Stomach (tissue), 19 donors: ENCODE measurements around the gene CLIC6. TPM values are rescaled to one million over a fixed set of nuclear protein-coding genes. Genes with fewer than 3 reads are reported as not detected.

ENCODE experiments used
- DNase-seq, 2 donors: peaks; one replicate each; pipeline versions ENCODE4 v3.0.0 to v3.0.0-alpha.2; 2013 to 2019
- H3K27ac ChIP-seq, 5 donors: fragments of 200-600 bp in 4 of 5; sonication (generic) in 4 of 5; one replicate each; pipeline ENCODE4 v1.5.1; 2013 to 2019; ENCODE audit warnings: mild to moderate bottlenecking in 1 of 5, moderate library complexity in 1 of 5
- H3K27me3 ChIP-seq, 3 donors: fragments of 200-600 bp; sonication (generic); one replicate each; pipeline ENCODE4 v1.5.1; 2017 to 2019; ENCODE audit warnings: mixed run types in 1 of 3
- H3K36me3 ChIP-seq, 4 donors: fragments of 200-600 bp; sonication (generic); 1 replicate in 3 of 4; 2 replicates in 1 of 4; pipeline ENCODE4 v1.5.1; 2016 to 2019
- H3K4me1 ChIP-seq, 4 donors: fragments of 200-600 bp; sonication (generic); one replicate each; pipeline ENCODE4 v1.5.1; 2016 to 2019
- H3K4me3 ChIP-seq, 4 donors: fragments of 200-600 bp; sonication (generic) in 3 of 4; one replicate each; pipeline ENCODE4 v1.5.1; 2016 to 2019; ENCODE audit warnings: mild to moderate bottlenecking in 1 of 4
- H3K9me3 ChIP-seq, 4 donors: fragments of 200-600 bp; sonication (generic); one replicate each; pipeline ENCODE4 v1.5.1; 2016 to 2019
- CTCF ChIP-seq, 7 experiments: fragments of 450-650 bp in 4 of 7; fragments of 200-600 bp in 3 of 7; sonication (generic) in 3 of 7; IDR thresholded peaks; one replicate each; pipeline ENCODE4 v1.5.1; 2016 to 2019; ENCODE audit warnings: antibody characterized with exemption in 7 of 7, control low read depth in 2 of 7, mild to moderate bottlenecking in 1 of 7
- EP300 ChIP-seq: sonication (generic); formaldehyde crosslinking; IDR thresholded peaks from one replicate; pipeline ENCODE4 v1.6.1; 2017; ENCODE audit warnings: antibody characterized with exemption
- POLR2A ChIP-seq, 4 donors: fragments of 450-650 bp; IDR thresholded peaks; one replicate each; pipeline ENCODE4 v1.6.1; 2016; ENCODE audit warnings: antibody characterized with exemption in 4 of 4, control low read depth in 2 of 4, mild to moderate bottlenecking in 1 of 4, moderate library complexity in 1 of 4
- POLR2AphosphoS5 ChIP-seq, 3 donors: sonication (generic); formaldehyde crosslinking; IDR thresholded peaks; one replicate each; pipeline ENCODE4 v1.6.1; 2016; ENCODE audit warnings: antibody characterized with exemption in 3 of 3
- WGBS, 5 donors: extraction: QIAGEN DNeasy Blood & Tissue Kit in 3 of 5; methylation state at CpG; one replicate each; pipeline versions ENCODE4 v1.1.5 to v1.1.7; 2013 to 2018; 5-methylcytosine and 5-hydroxymethylcytosine counted together
- intact Hi-C: fragments of 100-400 bp; cut with DNase I; formaldehyde crosslinking; loops from one replicate; pipeline ENCODE4 v1.15.1; 2023; ENCODE audit warnings: low total_unique reads
- long read RNA-seq, 10 donors: transcript quantifications; one replicate each; lab custom pipeline, GENCODE V29; 2026
- polyA plus RNA-seq, 3 donors: library from polyadenylated mRNA; stranded (reverse); fragments of 200-250 nt; gene quantifications; one replicate each; pipeline ENCODE4 v1.2.3, GENCODE V29; 2013
- total RNA-seq, 5 donors: library from RNA; depleted of rRNA; stranded (reverse); fragments of >200 nt; gene quantifications; one replicate each; pipeline versions ENCODE4 v1.1.0 to v1.2.3, GENCODE V29; 2014 to 2016
- donor health status: healthy with polysubstance abuse.
- donor health status: Bipolar disorder and iron deficiency.
- donor health status: healthy.

CLIC6 gene
- total RNA-seq (10 to 100 TPM in 4 of 5 donors, 1 to 10 TPM in 1; 3.8 to 84.9 (median 64.3) TPM), polyA plus RNA-seq (100 to 1,000 TPM in 1 of 3 donors, 10 to 100 TPM in 2; 42.0 to 103 (median 65.2) TPM)
- long read RNA-seq, donor 1, partial matches to known transcripts: 0 of 3 reads
- long read RNA-seq, donor 1, other reads (novel, unspliced or antisense): 0 of 3 reads
- long read RNA-seq, donor 2, partial matches to known transcripts: 0 of 1 reads
- long read RNA-seq, donor 2, other reads (novel, unspliced or antisense): 0 of 1 reads
- long read RNA-seq, donor 3, transcript CLIC6-201 (6 exons, 3,806 nt): major isoform, 9 of 9 reads
- long read RNA-seq, donor 3, partial matches to known transcripts: 0 of 9 reads
- long read RNA-seq, donor 3, other reads (novel, unspliced or antisense): 0 of 9 reads
- long read RNA-seq, donor 4: 0 reads
- long read RNA-seq, donor 5, transcript CLIC6-201 (6 exons, 3,806 nt): major isoform, 6 of 56 reads
- long read RNA-seq, donor 5, partial matches to known transcripts: 50 of 56 reads
- long read RNA-seq, donor 5, other reads (novel, unspliced or antisense): 0 of 56 reads
- long read RNA-seq, donor 6, transcript CLIC6-201 (6 exons, 3,806 nt): major isoform, 22 of 22 reads
- long read RNA-seq, donor 6, partial matches to known transcripts: 0 of 22 reads
- long read RNA-seq, donor 6, other reads (novel, unspliced or antisense): 0 of 22 reads
- long read RNA-seq, donor 7: 0 reads
- long read RNA-seq, donor 8, transcript CLIC6-201 (6 exons, 3,806 nt): major isoform, 15 of 94 reads
- long read RNA-seq, donor 8, partial matches to known transcripts: 79 of 94 reads
- long read RNA-seq, donor 8, other reads (novel, unspliced or antisense): 0 of 94 reads
- long read RNA-seq, donor 9, transcript CLIC6-201 (6 exons, 3,806 nt): major isoform, 10 of 17 reads
- long read RNA-seq, donor 9, partial matches to known transcripts: 7 of 17 reads
- long read RNA-seq, donor 9, other reads (novel, unspliced or antisense): 0 of 17 reads
- long read RNA-seq, donor 10, partial matches to known transcripts: 0 of 3 reads
- long read RNA-seq, donor 10, other reads (novel, unspliced or antisense): 0 of 3 reads

GRCh38 chr21:34668803-34669148 is at the start of gene CLIC6:
CLIC6 (plus strand) TSS chr21:34668994; CDS start chr21:34669389, 395 bp downstream.
- peak within 1 kb of the TSS; percentile 81 to 92 (median 83) for H3K27ac ChIP-seq
- peaks cover 3 to 61% (median 19%) of the 10 kb centered on the region in 3 donors for H3K27me3 ChIP-seq
- H3K4me3 ChIP-seq: peak within 1 kb of the TSS; percentile 52 to 69 (median 64)
- TF ChIP-seq POLR2AphosphoS5 (IDR thresholded peaks at IDR 0.05) (peak in 2 of 3 donors; percentile 55 to 86), POLR2A (IDR thresholded peaks at IDR 0.05) (peak in 1 of 4 donors; percentile 45), CTCF (IDR thresholded peaks at IDR 0.05) (no peak), EP300 (no peak)
- intact Hi-C loops: no loop called here
- whole genome bisulfite sequencing, 5 donors: 6 to 15% (median 11%) methylated on average over 18 of the region's 18 CpGs
- H3K4me1 ChIP-seq: peaks cover 7 to 44% (median 33%) of the 10 kb centered on the region in 4 donors
- no peaks in the 10 kb centered on the region for H3K9me3 ChIP-seq
- peak; percentile 84 to 86 for DNase-seq
- no peaks in the 10 kb centered on the region for H3K36me3 ChIP-seq

GRCh38 chr21:34619841-34620665 is 48.7 kb upstream of the CLIC6 start:
- no peak for DNase-seq
- no peak overlapping the region for H3K27ac ChIP-seq
- no peaks in the 10 kb centered on the region for H3K36me3 ChIP-seq
- peaks cover 0 to 17% (median 0%) of the 10 kb centered on the region in 3 donors for H3K27me3 ChIP-seq
- WGBS, 5 donors: 79 to 89% (median 82%) methylated on average over 8 of the region's 8 CpGs
- TF ChIP-seq EP300 (no peak), POLR2AphosphoS5 (IDR thresholded peaks at IDR 0.05) (no peak), CTCF (IDR thresholded peaks at IDR 0.05) (no peak), POLR2A (IDR thresholded peaks at IDR 0.05) (no peak)
- no peak overlapping the region for H3K4me3 ChIP-seq
- intact Hi-C loops: no loop called here
- H3K9me3 ChIP-seq: no peaks in the 10 kb centered on the region
- H3K4me1 ChIP-seq: peaks cover 4 to 6% (median 5%) of the 10 kb centered on the region in 4 donors

- no peaks in the 10 kb centered on the region for H3K9me3 ChIP-seq
- H3K27ac ChIP-seq: no peak overlapping the region
- DNase-seq: no peak
- intact Hi-C loops: no loop called here
- H3K4me1 ChIP-seq: no peaks in the 10 kb centered on the region
- 77 to 86% (median 82%) methylated on average over 4 of the region's 4 CpGs for WGBS, 5 donors
- no peak for TF ChIP-seq CTCF (IDR thresholded peaks at IDR 0.05)
- TF ChIP-seq POLR2AphosphoS5 (IDR thresholded peaks at IDR 0.05): no peak
- no peak for TF ChIP-seq EP300
- TF ChIP-seq POLR2A (IDR thresholded peaks at IDR 0.05): no peak
- peaks cover 0 to 21% (median 0%) of the 10 kb centered on the region in 3 donors for H3K27me3 ChIP-seq
- H3K4me3 ChIP-seq: no peak overlapping the region
- H3K36me3 ChIP-seq: no peaks in the 10 kb centered on the region
Observed at GRCh38 chr21:34621434-34622350, 47.1 kb upstream of the CLIC6 start.
